NCI-H510A treated with DMSO at 0.1 percent for 48 hours (cell line): ENCODE results near the gene COL15A1.

Source experiments
- DNase-seq: peaks from one replicate; lab custom pipeline; 2025; lab: John Stamatoyannopoulos, UW

The COL15A1 gene

GRCh38 chr9:99109522-99109921, 165.8 kb downstream of the COL15A1 start:
- DNase-seq = no peak

GRCh38 chr9:99112750-99113413, 169.2 kb downstream of the COL15A1 start:
- no peak for DNase-seq

GRCh38 chr9:99113414-99114048, 169.8 kb downstream of the COL15A1 start:
- DNase-seq = no peak

- DNase-seq = no peak
Measured at GRCh38 chr9:99114049-99114440, 170.3 kb downstream of the COL15A1 start.

DNA sequence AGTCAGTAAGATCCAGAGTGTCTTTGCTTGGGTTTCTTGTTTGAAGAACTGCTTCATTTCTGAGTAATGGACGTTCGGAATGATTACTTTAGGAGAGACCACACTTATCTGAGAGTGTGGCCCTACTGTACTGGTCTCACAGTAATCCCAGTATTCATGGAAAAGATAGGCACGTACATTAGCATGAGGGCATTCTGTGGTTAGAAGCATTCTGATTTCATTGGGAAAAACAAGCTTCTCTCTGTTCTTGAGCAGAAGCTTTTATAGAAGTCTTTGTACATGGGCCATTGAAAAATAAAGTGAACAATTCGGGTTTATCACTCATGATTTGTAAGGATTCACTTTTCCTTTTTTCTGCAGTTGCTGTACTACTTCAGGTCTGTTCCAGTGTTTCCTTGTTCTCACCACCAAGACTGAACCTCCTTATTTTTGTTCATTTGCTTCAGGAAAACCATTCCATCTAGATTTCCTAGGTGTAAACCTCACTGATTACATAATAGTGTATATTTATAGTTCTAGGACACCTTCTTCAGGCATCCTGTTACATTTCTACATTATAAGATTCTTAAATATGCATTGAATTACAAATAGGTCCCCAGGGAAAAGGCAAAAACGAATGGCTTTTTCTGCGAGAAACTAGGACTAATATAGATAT, 171.3 kb downstream of the COL15A1 start:
- DNase-seq = no peak

DNA sequence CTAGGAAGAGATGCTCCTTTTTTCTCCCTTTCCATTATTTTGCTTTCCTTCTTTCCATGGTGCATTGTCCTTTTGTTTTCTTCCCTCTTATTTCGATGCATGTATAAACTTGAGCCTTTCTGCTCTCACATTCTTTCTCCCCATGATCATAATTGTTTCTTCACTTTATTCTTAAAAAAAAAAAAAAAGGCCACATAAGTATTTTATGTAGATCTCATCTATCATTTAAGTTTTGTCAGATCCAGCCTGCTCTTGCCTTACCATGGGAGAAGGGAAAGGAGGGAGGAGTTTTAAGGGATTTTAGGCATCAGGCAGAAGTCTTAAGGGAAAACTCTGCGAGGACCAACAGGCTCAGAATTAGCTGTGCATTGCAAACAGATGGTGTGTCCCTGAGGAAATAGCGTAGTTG, 172.3 kb downstream of the COL15A1 start:
- DNase-seq = no peak

- no peak for DNase-seq
Measured at GRCh38 chr9:99118782-99119466, 175.2 kb downstream of the COL15A1 start.

DNA sequence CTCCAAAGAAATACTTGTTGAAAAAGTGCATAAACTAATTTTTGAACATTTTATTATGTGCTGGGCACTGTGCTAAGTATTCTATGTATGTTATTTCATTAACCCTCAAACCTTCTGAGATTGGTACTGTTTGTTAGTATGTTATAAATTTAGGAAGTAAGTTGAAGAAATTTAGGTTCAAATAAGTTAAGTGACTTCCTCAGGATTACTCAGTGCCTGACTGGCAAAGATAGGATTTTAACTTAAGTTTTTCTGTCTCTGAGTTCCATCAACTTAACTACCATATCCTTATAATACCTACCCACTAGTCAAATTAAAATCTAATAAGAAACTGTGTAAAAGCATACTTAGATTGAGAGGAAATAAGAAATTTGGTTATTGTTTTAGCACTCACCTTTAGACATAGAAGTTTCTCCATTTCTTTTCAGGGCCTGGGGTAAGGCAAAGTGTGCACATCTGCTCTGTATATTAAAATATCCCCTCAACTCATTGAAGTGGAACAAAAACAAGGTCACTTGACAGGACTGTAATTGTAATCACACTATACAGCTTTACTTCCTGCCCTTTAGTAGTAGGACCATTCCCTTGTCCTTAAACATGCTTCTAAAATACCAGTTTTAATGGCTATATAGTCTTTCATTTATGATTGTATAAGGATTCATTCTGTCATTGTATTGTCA, 176.4 kb downstream of the COL15A1 start:
- DNase-seq = no peak
